ENCODE measurements around the gene S100A1. TPM values are rescaled to one million over a fixed set of nuclear protein-coding genes. Genes with fewer than 3 reads are reported as not detected.
"Not testable (repeated sequence)": the region's sequence is repeated elsewhere in the genome, so short reads cannot be mapped to it uniquely, and the experiment has no call there.

The S100A1 gene
- total RNA-seq, 1 donor from 2014 or later, result not detected

DNA sequence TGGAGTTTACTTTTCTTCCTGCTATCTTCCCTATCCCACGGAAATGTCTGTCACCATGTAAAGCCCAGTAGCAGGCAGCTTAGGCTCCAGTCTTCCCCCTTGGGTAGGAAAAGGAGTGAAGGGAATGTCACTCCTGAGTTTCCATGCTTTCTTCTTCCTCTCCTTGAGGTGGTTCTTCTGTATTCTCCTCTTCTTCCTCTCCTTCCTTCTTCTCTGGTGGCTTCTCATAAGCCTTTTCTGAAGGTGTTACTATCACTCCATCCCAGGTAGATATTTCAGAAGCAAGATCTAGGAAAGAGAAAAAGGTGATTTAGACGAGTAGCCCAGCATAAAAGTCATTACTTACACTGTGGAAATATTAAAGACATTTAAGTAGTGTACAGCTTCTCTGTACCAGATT lies 34.0 kb downstream of the S100A1 start:
- H3K9me3 Mint-ChIP-seq, result no peaks in the 10 kb centered on the region
- peak overlapping the region; percentile 9 for H3K27ac Mint-ChIP-seq
- no peak for DNase-seq
- H3K27me3 Mint-ChIP-seq, result no peaks in the 10 kb centered on the region
- H3K4me3 Mint-ChIP-seq, result no peak overlapping the region
- peaks cover 15% of the 10 kb centered on the region for H3K4me1 Mint-ChIP-seq
- intact Hi-C loops (cut with micrococcal nuclease), result no loop called here
- H3K36me3 Mint-ChIP-seq (ENCODE audit: low read depth), result peaks cover 61% of the 10 kb centered on the region

- DNase-seq, result no peak
- Mint-ChIP-seq H3K27ac (no peak overlapping the region), H3K4me3 (no peak overlapping the region), H3K27me3 (no peaks in the 10 kb centered on the region), H3K36me3 (ENCODE audit: low read depth) (peaks cover 70% of the 10 kb centered on the region), H3K4me1 (peaks cover 22% of the 10 kb centered on the region), H3K9me3 (no peaks in the 10 kb centered on the region)
- intact Hi-C loops (cut with micrococcal nuclease), result no loop called here
These were observed 35.0 kb downstream of the S100A1 start for GRCh38 chr1:153663211-153663610.

- Mint-ChIP-seq H3K27me3 (no peaks in the 10 kb centered on the region), H3K9me3 (no peaks in the 10 kb centered on the region), H3K4me3 (peak overlapping the region; percentile 53), H3K4me1 (peaks cover 26% of the 10 kb centered on the region), H3K36me3 (ENCODE audit: low read depth) (peaks cover 76% of the 10 kb centered on the region), H3K27ac (peak overlapping the region; percentile 56)
- intact Hi-C loops (cut with micrococcal nuclease), result no loop called here
- no peak for DNase-seq
These were observed 39.2 kb downstream of the S100A1 start for GRCh38 chr1:153667439-153667838.

GRCh38 chr1:153668672-153669071 lies 40.4 kb downstream of the S100A1 start:
- H3K27ac Mint-ChIP-seq; intact Hi-C loops (cut with micrococcal nuclease); H3K27me3 Mint-ChIP-seq; H3K9me3 Mint-ChIP-seq; DNase-seq: not testable (repeated sequence)
- H3K4me3 Mint-ChIP-seq, result peak overlapping the region; percentile 56
- H3K36me3 Mint-ChIP-seq (ENCODE audit: low read depth), result peaks cover 66% of the 10 kb centered on the region
- peaks cover 28% of the 10 kb centered on the region for H3K4me1 Mint-ChIP-seq

DNA sequence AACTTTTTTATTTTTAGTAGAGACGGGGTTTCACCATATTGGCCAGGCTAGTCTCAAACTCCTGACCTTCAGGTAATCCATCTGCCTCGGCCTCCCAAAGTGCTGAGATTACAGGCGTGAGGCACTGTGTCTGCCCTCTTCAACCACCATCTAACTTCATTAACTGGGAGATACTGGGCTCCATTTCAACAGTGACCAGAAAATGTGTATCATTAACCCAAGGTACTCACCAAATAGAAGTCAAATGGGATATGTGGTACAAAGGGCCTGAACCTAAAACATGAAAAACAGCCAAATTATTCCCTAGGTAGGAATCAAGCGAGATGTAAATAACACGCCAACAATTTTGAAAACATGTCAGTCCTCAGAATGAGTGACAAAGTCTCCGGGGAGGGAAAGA lies 41.4 kb downstream of the S100A1 start:
- intact Hi-C loops (cut with micrococcal nuclease), result loop anchor here (2.0 kb wide), 4 partner anchors 57 to 317 kb away; partner anchors contain the start of genes RAB13 and S100A5
- Mint-ChIP-seq H3K27me3 (no peaks in the 10 kb centered on the region), H3K36me3 (ENCODE audit: low read depth) (peaks cover 58% of the 10 kb centered on the region), H3K27ac (no peak overlapping the region), H3K4me1 (peaks cover 28% of the 10 kb centered on the region), H3K9me3 (no peaks in the 10 kb centered on the region), H3K4me3 (no peak overlapping the region)
- no peak for DNase-seq

DNA sequence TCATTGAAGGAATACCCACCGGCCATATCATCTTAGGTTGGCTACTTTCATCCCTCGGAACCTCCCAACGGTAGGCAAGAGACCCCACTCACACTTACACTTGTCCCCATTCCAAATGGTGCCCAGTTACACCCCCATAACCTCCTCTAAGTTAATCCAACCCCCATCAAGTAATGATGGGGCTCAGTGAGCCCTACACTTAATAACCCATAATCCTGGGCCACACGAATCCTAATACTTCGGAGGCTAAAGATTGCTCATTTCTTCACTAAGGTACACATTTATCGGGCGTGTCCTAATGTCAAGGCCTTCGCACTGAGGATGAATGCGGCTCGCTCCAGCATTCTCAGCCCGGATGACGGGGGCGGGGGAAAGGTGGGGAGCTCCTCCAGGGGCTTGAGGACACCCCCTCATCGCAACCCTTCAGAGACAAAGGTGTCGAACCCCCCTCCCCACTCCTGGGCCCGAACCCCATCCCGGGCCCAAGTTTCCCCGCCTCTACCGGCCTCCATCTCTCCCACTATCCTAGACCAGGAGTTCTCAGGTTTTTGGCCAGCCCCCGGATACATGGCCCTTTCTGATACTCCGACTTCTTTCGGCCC lies 42.1 kb downstream of the S100A1 start:
- Mint-ChIP-seq H3K27me3 (no peaks in the 10 kb centered on the region), H3K4me3 (no peak overlapping the region), H3K27ac (no peak overlapping the region), H3K36me3 (ENCODE audit: low read depth) (peaks cover 50% of the 10 kb centered on the region), H3K9me3 (no peaks in the 10 kb centered on the region), H3K4me1 (peaks cover 27% of the 10 kb centered on the region)
- intact Hi-C loops (cut with micrococcal nuclease), result loop anchor here (2.0 kb wide), 4 partner anchors 56 to 316 kb away; partner anchors contain the start of genes RAB13 and S100A5
- no peak for DNase-seq

DNA sequence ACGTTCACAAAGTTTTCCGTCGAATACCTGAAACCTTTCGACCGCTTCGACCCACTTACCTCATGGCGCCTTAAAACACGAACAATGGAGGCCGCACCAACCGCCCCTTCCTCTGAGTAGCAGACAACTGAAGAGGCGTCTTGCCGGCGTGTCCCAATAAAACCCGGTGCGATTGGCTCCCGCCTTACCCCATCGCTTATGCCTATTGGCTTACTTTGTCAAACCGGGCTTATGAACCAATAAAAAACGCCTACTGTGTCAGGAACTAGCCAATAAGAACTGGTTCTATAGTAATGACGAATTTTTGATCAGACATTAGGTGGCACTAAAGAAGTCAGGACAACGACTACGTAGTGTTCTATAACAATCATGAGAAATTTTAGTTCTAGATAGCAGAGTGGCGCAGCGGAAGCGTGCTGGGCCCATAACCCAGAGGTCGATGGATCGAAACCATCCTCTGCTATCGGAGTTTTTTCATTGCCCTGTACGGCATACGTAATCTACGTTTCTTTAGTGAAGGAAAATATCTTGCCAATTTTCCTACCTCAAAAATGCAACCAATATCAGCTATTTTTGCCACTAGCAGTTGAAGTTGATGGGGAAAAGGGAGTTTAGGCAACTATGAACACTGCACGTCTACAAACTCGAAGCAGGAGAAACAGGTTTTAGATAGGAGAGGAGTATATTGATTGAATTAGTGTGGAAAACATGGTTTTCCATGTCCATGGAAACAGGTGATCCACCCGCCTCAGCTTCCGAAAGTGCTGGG lies 42.8 kb downstream of the S100A1 start, which contains the start of gene ILF2:
TSS of gene ILF2 (minus strand) at position 135 of the 769 bp plus-strand sequence. CDS start at position 64, 71 bp downstream.
- Mint-ChIP-seq H3K36me3 (ENCODE audit: low read depth) (peaks cover 44% of the 10 kb centered on the region), H3K27ac (peak within 1 kb of the TSS; percentile 85), H3K4me1 (peaks cover 26% of the 10 kb centered on the region), H3K4me3 (no peak within 1 kb of the TSS), H3K27me3 (no peaks in the 10 kb centered on the region), H3K9me3 (no peaks in the 10 kb centered on the region)
- DNase-seq, result peak; percentile 99
- intact Hi-C loops (cut with micrococcal nuclease), result loop anchor here (1.0 to 2.0 kb wide), 8 partner anchors 13 to 316 kb away; partner anchors contain the start of genes CHTOP, RAB13, S100A5 and SNAPIN

DNA sequence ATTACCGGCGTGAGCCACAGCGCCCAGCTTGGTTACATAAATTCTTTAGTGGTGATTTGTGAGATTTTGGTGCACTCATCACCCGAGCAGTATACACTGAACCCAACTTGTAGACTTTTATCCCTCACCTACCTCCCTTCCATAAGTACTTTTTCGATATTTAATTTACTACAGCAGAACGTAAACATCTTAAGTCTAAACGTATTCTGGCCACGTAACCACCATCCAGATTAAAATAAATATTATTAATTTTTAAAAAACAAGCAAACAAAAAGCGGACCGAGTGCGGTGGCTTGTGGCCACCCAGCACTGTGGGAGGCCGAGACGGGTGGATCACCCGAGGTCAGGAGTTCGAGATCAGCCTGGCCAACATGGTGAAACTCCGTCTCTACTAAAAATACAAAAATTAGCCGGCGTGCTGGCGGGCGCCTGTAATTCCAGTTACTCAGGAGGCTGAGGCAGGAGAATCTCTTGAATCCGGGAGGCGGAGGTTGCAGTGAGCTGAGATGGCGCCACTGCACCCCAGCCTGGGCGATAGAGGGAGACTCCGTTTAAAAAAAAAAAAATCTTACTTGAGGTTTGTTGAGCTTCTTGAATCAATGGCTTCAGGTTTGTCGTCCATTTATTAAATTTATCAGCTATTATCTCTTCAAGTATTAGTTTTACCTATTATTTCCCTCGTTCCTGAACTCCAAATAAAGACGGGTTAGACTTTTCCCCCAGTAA lies 43.6 kb downstream of the S100A1 start:
- DNase-seq, result peak; percentile 85
- intact Hi-C loops (cut with micrococcal nuclease), result loop anchor here (1.0 to 2.0 kb wide), 8 partner anchors 13 to 315 kb away; partner anchors contain the start of genes CHTOP, RAB13, S100A5 and SNAPIN
- Mint-ChIP-seq H3K36me3 (ENCODE audit: low read depth) (peaks cover 36% of the 10 kb centered on the region), H3K4me1 (peaks cover 26% of the 10 kb centered on the region), H3K27ac (peak overlapping the region; percentile 85)
- not testable (repeated sequence) for H3K4me3 Mint-ChIP-seq, H3K27me3 Mint-ChIP-seq, H3K9me3 Mint-ChIP-seq

- peak overlapping the region; percentile 62 for H3K27ac Mint-ChIP-seq
- no peaks in the 10 kb centered on the region for H3K9me3 Mint-ChIP-seq
- peaks cover 19% of the 10 kb centered on the region for H3K36me3 Mint-ChIP-seq (ENCODE audit: low read depth)
- peak overlapping the region; percentile 57 for H3K4me3 Mint-ChIP-seq
- peaks cover 25% of the 10 kb centered on the region for H3K4me1 Mint-ChIP-seq
- intact Hi-C loops (cut with micrococcal nuclease), result no loop called here
- H3K27me3 Mint-ChIP-seq, result peaks cover 17% of the 10 kb centered on the region
- no peak for DNase-seq
These were observed 45.3 kb downstream of the S100A1 start for GRCh38 chr1:153673511-153673910.

- Mint-ChIP-seq H3K4me3 (peak overlapping the region; percentile 85), H3K27me3 (peaks cover 48% of the 10 kb centered on the region), H3K9me3 (no peaks in the 10 kb centered on the region), H3K36me3 (ENCODE audit: low read depth) (peaks cover 2% of the 10 kb centered on the region), H3K4me1 (peaks cover 24% of the 10 kb centered on the region), H3K27ac (no peak overlapping the region)
- intact Hi-C loops (cut with micrococcal nuclease), result loop anchor here (1.0 kb wide), 2 partner anchors 71 to 308 kb away; partner anchors contain the start of gene RAB13
- peak; percentile 85 for DNase-seq
These were observed 49.7 kb downstream of the S100A1 start for GRCh38 chr1:153677718-153678518.

DNA sequence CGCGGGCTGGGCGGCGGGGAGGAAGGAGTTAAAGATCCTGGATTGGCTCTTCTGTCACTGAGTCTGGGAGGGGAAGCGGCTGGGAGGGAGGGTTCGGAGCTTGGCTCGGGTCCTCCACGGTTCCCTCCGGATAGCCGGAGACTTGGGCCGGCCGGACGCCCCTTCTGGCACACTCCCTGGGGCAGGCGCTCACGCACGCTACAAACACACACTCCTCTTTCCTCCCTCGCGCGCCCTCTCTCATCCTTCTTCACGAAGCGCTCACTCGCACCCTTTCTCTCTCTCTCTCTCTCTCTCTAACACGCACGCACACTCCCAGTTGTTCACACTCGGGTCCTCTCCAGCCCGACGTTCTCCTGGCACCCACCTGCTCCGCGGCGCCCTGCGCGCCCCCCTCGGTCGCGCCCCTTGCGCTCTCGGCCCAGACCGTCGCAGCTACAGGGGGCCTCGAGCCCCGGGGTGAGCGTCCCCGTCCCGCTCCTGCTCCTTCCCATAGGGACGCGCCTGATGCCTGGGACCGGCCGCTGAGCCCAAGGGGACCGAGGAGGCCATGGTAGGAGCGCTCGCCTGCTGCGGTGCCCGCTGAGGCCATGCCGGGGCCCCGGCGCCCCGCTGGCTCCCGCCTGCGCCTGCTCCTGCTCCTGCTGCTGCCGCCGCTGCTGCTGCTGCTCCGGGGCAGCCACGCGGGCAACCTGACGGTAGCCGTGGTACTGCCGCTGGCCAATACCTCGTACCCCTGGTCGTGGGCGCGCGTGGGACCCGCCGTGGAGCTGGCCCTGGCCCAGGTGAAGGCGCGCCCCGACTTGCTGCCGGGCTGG lies 50.5 kb downstream of the S100A1 start, which contains the start of gene NPR1:
TSS of gene NPR1 (plus strand) at position 170 of the 818 bp plus-strand sequence. CDS start at position 591, 421 bp downstream.
- Mint-ChIP-seq H3K27ac (no peak within 1 kb of the TSS), H3K4me1 (peaks cover 22% of the 10 kb centered on the region), H3K36me3 (ENCODE audit: low read depth) (peaks cover 2% of the 10 kb centered on the region), H3K27me3 (peaks cover 51% of the 10 kb centered on the region), H3K9me3 (no peaks in the 10 kb centered on the region), H3K4me3 (peak within 1 kb of the TSS; percentile 85)
- intact Hi-C loops (cut with micrococcal nuclease), result no loop called here
- peak; percentile 78 for DNase-seq

DNA sequence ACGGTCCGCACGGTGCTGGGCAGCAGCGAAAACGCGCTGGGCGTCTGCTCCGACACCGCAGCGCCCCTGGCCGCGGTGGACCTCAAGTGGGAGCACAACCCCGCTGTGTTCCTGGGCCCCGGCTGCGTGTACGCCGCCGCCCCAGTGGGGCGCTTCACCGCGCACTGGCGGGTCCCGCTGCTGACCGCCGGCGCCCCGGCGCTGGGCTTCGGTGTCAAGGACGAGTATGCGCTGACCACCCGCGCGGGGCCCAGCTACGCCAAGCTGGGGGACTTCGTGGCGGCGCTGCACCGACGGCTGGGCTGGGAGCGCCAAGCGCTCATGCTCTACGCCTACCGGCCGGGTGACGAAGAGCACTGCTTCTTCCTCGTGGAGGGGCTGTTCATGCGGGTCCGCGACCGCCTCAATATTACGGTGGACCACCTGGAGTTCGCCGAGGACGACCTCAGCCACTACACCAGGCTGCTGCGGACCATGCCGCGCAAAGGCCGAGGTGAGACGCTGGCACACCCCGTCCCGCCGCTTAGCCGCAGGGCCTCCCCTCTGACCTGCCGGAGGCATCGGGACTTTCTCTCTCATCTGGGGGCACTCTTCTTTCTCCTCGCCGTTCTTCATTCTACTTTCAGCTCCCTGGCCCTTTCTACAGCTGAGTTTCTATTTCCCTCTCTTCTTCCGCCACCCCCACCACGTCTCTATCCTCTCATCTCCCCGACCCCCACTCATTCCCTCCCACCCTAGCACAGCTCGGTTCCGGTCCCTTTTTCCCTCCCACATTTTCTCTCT lies 51.3 kb downstream of the S100A1 start:
- no peaks in the 10 kb centered on the region for H3K9me3 Mint-ChIP-seq
- H3K27me3 Mint-ChIP-seq, result peaks cover 54% of the 10 kb centered on the region
- H3K4me3 Mint-ChIP-seq, result peak overlapping the region; percentile 85
- intact Hi-C loops (cut with micrococcal nuclease), result no loop called here
- no peak overlapping the region for H3K27ac Mint-ChIP-seq
- peaks cover 2% of the 10 kb centered on the region for H3K36me3 Mint-ChIP-seq (ENCODE audit: low read depth)
- peak; percentile 73 for DNase-seq
- peaks cover 22% of the 10 kb centered on the region for H3K4me1 Mint-ChIP-seq
